SU-DHL-6 (cell line): ENCODE results near the gene KRT8.
"Not testable (repeated sequence)": the region's sequence is repeated elsewhere in the genome, so short reads cannot be mapped to it uniquely, and the experiment has no call there.

Experiments
- H2AFZ ChIP-seq: fragments of 200-600 bp; sonication (generic); 2 replicates; pipeline ENCODE4 v1.6.1; 2014; ENCODE audit warnings: low read depth, mild to moderate bottlenecking, moderate library complexity, mixed read lengths, antibody characterized with exemption, low read length; ENCODE audit not compliant: severe bottlenecking
- H3F3A ChIP-seq: fragments of 200-600 bp; shearing (Covaris generic); 2 replicates; pipeline ENCODE4 v1.6.0; 2016; ENCODE audit warnings: antibody characterized with exemption, mild to moderate bottlenecking; ENCODE audit not compliant: insufficient read depth
- H3K27ac ChIP-seq: fragments of 200-600 bp; sonication (generic); 2 replicates; pipeline ENCODE4 v1.5.1; 2016; ENCODE audit warnings: low read depth, mild to moderate bottlenecking, low read length, moderate library complexity, mixed read lengths
- H3K27me3 ChIP-seq: fragments of 200-600 bp; sonication (generic), shearing (Covaris generic); 2 replicates; pipeline ENCODE4 v1.6.0; 2014; ENCODE audit warnings: mild to moderate bottlenecking, low read length
- H3K36me3 ChIP-seq: fragments of 200-600 bp; sonication (generic); 2 replicates; pipeline ENCODE4 v1.6.1; 2014; ENCODE audit warnings: mild to moderate bottlenecking, low read length, mixed read lengths
- H3K4me2 ChIP-seq: fragments of 300-600, 200-600 bp; shearing (Covaris generic), sonication (generic); 2 replicates; pipeline ENCODE4 v1.6.0; 2014; ENCODE audit warnings: low read length, low read depth, mild to moderate bottlenecking; ENCODE audit not compliant: poor library complexity, severe bottlenecking
- H3K4me3 ChIP-seq: fragments of 200-600 bp; sonication (generic); 2 replicates; pipeline ENCODE4 v1.5.1; 2014; ENCODE audit warnings: antibody characterized with exemption, low read length, mild to moderate bottlenecking, mixed read lengths; ENCODE audit not compliant: insufficient read depth, poor library complexity, severe bottlenecking
- H3K79me2 ChIP-seq: fragments of 200-600 bp; sonication (generic); 2 replicates; pipeline ENCODE4 v1.6.1; 2014; ENCODE audit warnings: mild to moderate bottlenecking, low read length, moderate library complexity; ENCODE audit not compliant: insufficient read depth
- H3K9ac ChIP-seq: fragments of 200-600 bp; sonication (generic); 2 replicates; pipeline ENCODE4 v1.7.0; 2014; ENCODE audit warnings: mild to moderate bottlenecking, low read length
- H3K9me2 ChIP-seq: fragments of 200-600 bp; sonication (generic); replicated peaks from 2 replicates; pipeline ENCODE4 v1.6.1; 2014; ENCODE audit warnings: low read length; ENCODE audit not compliant: insufficient read depth
- H3K9me3 ChIP-seq: fragments of 200-600 bp; sonication (generic); 2 replicates; pipeline ENCODE4 v1.6.1; 2014; ENCODE audit warnings: low read length, mixed read lengths; ENCODE audit not compliant: insufficient read depth
- H4K20me1 ChIP-seq: fragments of 200-600 bp; sonication (generic); 2 replicates; pipeline ENCODE4 v1.6.1; 2014; ENCODE audit warnings: low read depth, mild to moderate bottlenecking, antibody characterized with exemption, low read length, moderate library complexity, mixed read lengths
- EZH2phosphoT487 ChIP-seq: fragments of 200-600 bp; sonication (generic), shearing (Covaris generic); conservative IDR thresholded peaks from 2 replicates; pipeline ENCODE4 v1.6.1; 2018; ENCODE audit warnings: mild to moderate bottlenecking, antibody characterized with exemption, low read length, moderate library complexity, mixed read lengths
- TF ChIP-seq, protein P1 (sequence below): fragments of 200-600 bp; sonication (generic); IDR thresholded peaks from one replicate; pipeline ENCODE4 v1.5.1; 2017; ENCODE audit warnings: antibody characterized with exemption, mild to moderate bottlenecking, low read length, moderate library complexity; ENCODE audit not compliant: insufficient read depth, poor library complexity, severe bottlenecking

Gene KRT8

DNA sequence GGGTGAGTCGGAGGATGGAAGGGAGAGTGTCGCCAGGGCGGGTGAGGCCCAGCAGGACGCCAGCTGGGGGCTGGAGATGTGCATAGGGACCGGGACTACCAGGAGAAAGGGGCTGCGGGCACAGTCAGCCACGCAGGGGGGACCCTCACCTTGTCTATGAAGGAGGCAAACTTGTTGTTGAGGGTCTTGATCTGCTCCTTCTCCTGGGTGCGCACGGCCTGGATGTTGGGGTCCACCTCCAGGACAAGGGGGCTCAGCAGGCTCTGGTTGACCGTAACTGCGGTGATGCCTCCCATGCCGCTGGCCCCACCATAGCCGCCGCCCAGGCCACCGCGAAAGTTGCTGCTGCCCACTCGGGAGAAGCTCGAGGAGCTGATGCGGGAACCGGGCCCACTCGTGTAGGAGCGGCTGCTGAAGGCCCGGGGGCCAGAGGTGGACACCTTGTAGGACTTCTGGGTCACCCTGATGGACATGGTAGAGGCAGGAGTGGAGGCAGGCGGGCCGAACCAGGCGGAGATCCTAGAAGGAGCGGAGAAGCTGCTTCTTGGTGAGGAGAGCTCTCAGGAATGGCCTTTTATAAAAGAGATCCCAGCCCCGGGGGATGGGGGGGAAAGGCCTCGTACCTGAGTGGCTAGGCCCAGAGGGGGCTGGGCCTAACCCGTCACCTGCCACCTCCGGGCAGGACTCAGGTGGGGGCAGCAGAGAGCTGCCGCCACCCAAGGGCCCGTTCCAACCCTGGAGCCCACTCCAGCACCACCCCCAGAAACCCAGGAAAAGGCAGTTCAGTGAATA lies at the start of gene KRT8:
TSS of gene KRT8 (minus strand) at position 568 of the 792 bp plus-strand sequence. CDS start at position 473, 95 bp downstream.
- not testable (repeated sequence) for H4K20me1 ChIP-seq, H3K27me3 ChIP-seq, H3K36me3 ChIP-seq, H3K9me3 ChIP-seq, H3K79me2 ChIP-seq, H3K9me2 ChIP-seq, H3K9ac ChIP-seq, H3K4me3 ChIP-seq, H3K27ac ChIP-seq, H3F3A ChIP-seq, H2AFZ ChIP-seq, H3K4me2 ChIP-seq

DNA sequence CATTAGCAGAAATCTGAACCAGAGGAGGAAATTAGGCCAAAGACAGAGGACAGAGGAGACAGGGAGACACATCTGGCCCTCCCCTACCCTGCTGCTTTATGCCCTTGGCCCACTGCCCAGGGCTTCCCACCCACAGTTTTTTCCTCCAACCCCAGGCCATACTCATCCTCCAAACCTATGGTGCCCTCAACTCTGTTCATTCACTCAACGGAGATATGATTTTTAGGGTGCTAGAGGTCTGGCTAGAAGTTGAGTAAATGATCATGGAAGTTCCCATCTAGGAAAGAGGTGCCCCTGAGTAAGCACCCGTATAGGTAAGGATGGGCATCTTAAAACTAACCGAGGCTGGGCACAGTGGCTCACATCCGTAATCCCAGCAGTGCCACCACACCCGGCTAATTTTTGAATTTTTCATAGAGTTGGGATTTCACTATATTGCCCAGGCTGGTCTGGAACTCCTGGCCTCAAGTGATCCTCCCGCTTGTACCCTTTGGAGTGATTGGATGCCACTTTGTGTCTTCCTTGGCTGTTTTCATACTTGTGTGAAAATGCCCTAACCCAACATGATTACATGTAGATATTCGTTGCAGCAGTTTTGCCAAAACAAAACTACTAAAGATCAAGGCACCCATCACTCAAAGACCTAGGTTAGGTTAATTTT lies 48.4 kb upstream of the KRT8 start:
- no peak overlapping the region for H3K9ac ChIP-seq
- H3K4me2 ChIP-seq, result no peak overlapping the region
- H3F3A ChIP-seq, result no peaks in the 10 kb centered on the region
- TF ChIP-seq, protein P1, sequence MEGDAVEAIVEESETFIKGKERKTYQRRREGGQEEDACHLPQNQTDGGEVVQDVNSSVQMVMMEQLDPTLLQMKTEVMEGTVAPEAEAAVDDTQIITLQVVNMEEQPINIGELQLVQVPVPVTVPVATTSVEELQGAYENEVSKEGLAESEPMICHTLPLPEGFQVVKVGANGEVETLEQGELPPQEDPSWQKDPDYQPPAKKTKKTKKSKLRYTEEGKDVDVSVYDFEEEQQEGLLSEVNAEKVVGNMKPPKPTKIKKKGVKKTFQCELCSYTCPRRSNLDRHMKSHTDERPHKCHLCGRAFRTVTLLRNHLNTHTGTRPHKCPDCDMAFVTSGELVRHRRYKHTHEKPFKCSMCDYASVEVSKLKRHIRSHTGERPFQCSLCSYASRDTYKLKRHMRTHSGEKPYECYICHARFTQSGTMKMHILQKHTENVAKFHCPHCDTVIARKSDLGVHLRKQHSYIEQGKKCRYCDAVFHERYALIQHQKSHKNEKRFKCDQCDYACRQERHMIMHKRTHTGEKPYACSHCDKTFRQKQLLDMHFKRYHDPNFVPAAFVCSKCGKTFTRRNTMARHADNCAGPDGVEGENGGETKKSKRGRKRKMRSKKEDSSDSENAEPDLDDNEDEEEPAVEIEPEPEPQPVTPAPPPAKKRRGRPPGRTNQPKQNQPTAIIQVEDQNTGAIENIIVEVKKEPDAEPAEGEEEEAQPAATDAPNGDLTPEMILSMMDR, result no peak
- TF ChIP-seq EZH2phosphoT487, result no peak
- H3K27me3 ChIP-seq, result no peaks in the 10 kb centered on the region
- H3K36me3 ChIP-seq, result no peaks in the 10 kb centered on the region
- H3K79me2 ChIP-seq, result no peaks in the 10 kb centered on the region
- no peaks in the 10 kb centered on the region for H3K9me2 ChIP-seq
- H3K4me3 ChIP-seq, result no peak overlapping the region
- H3K9me3 ChIP-seq, result no peaks in the 10 kb centered on the region
- H2AFZ ChIP-seq, result no peak overlapping the region
- H3K27ac ChIP-seq, result no peak overlapping the region
- H4K20me1 ChIP-seq, result no peaks in the 10 kb centered on the region

DNA sequence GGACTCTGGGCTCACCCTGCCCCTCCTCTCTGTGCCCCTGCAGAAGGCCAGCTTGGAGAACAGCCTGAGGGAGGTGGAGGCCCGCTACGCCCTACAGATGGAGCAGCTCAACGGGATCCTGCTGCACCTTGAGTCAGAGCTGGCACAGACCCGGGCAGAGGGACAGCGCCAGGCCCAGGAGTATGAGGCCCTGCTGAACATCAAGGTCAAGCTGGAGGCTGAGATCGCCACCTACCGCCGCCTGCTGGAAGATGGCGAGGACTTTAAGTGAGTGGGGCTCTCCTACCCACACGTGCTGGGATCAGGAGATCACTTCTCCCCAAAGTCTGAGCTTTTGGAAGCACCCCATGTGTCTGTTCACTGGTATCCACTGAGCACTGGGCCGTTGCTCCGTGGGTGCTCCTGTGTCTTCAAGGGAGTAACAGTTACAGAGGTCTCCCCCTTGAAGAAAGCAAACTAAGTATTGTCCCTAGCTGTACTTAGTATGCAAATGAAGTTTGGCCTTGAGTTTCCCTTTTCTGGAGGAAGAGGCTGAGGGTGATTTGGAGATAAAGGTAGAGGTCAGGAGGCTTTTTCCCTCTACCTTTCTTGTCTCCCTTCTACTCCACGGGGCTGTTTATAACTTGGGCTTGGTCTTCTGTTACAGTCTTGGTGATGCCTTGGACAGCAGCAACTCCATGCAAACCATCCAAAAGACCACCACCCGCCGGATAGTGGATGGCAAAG lies 47.4 kb upstream of the KRT8 start:
- Histone ChIP-seq H3K9me2 (no peaks in the 10 kb centered on the region), H2AFZ (no peak overlapping the region), H3K79me2 (no peaks in the 10 kb centered on the region), H3K27ac (no peak overlapping the region), H3K9me3 (no peaks in the 10 kb centered on the region), H4K20me1 (no peaks in the 10 kb centered on the region), H3K36me3 (no peaks in the 10 kb centered on the region), H3F3A (no peaks in the 10 kb centered on the region), H3K27me3 (no peaks in the 10 kb centered on the region), H3K4me2 (no peak overlapping the region), H3K4me3 (no peak overlapping the region), H3K9ac (no peak overlapping the region)
- TF ChIP-seq, protein P1, result no peak
- no peak for TF ChIP-seq EZH2phosphoT487
